ENCODE data around the gene AKIP1.

The AKIP1 gene

GRCh38 chr11:8962841-8963240, 51.9 kb downstream of the AKIP1 start:
- DNase-seq, result no peak

- peak; percentile 20 for DNase-seq
Observed at GRCh38 chr11:8963569-8964323, 52.8 kb downstream of the AKIP1 start.

GRCh38 chr11:8964324-8965320, 53.6 kb downstream of the AKIP1 start, which contains the start of gene TMEM9B:
Gene TMEM9B (minus strand): TSS chr11:8964442. CDS start chr11:8964313, 129 bp downstream.
- DNase-seq, result no peak

- DNase-seq, result no peak
Observed at GRCh38 chr11:8967184-8967583, 56.2 kb downstream of the AKIP1 start.
